HepG2 (cell line): ENCODE data around the gene SLC24A4. TPM values are rescaled to one million over a fixed set of nuclear protein-coding genes. Genes with fewer than 3 reads are reported as not detected.

ENCODE experiments used
- ATAC-seq: fragments of 200-7000 bp; cut with Tn5 transposase; 3 replicates; pipeline ENCODE4 v1.9.1; 2020; ENCODE audit warnings: mild to moderate bottlenecking, moderate library complexity
- BruUV-seq: library from RNA; stranded (reverse); fragments of 400-500 nt; replicated peaks from 2 replicates; lab custom pipeline; 2021; lab: Mats Ljungman, UMichigan
- CTCF ChIA-PET: fragments of 300-600 bp; formaldehyde crosslinking; extraction: SDS; loops from one replicate; lab custom pipeline; 2021; ENCODE audit warnings: low total read pairs, inconsistent platforms, low intra/inter-chr PET ratio; lab: Yijun Ruan, JAX
- POLR2A ChIA-PET: fragments of 350-600 bp; sonication (Branson Sonifier 250); formaldehyde crosslinking; loops from one replicate; lab custom pipeline; 2020; ENCODE audit warnings: antibody characterized with exemption, inconsistent platforms; lab: Yijun Ruan, JAX
- DNase-seq: peaks from one replicate; pipeline ENCODE4 v3.0.0-alpha.2; 2015; ENCODE audit warnings: low spot score
- FAIRE-seq: peaks from 3 replicates; lab custom pipeline; 2011; peaks lifted over from hg19 to GRCh38; lab: Jason Lieb, UNC
- H2AFZ ChIP-seq: one replicate; pipeline ENCODE4 v1.6.1; 2011; ENCODE audit warnings: low read length, inconsistent platforms
- H3K27ac ChIP-seq: fragments of 300-600 bp; 3 replicates; pipeline ENCODE4 v1.8.0; 2011; ENCODE audit warnings: mixed run types, mild to moderate bottlenecking, mixed read lengths, low read length, inconsistent platforms; ENCODE audit not compliant: insufficient read depth; ENCODE audit errors: extremely low read length
- H3K27me3 ChIP-seq, 2 experiments: fragments of 200-600 bp in 1 of 2; 2 replicates in 1 of 2; 3 replicates in 1 of 2; pipeline versions ENCODE4 v1.6.0 to v1.8.0; 2011; ENCODE audit warnings: low read length in 2 of 2, mild to moderate bottlenecking in 2 of 2, moderate library complexity in 2 of 2, inconsistent platforms in 1 of 2; ENCODE audit not compliant: insufficient read depth in 2 of 2, control insufficient read depth in 1 of 2
- H3K36me3 ChIP-seq, 2 experiments: fragments of 200-600 bp in 1 of 2; replicated peaks in 1 of 2; 2 replicates in 1 of 2; 3 replicates in 1 of 2; pipeline versions ENCODE4 v1.5.1 to v1.8.0; 2011; ENCODE audit warnings: low read length in 2 of 2, inconsistent platforms in 1 of 2; ENCODE audit not compliant: insufficient read depth in 2 of 2, control insufficient read depth in 1 of 2
- H3K4me1 ChIP-seq: 2 replicates; pipeline ENCODE4 v1.5.1; 2012; ENCODE audit warnings: low read length, inconsistent platforms; ENCODE audit not compliant: insufficient read depth
- H3K4me2 ChIP-seq: 2 replicates; pipeline ENCODE4 v1.6.0; 2011; ENCODE audit warnings: low read depth, low read length, inconsistent platforms
- H3K4me3 ChIP-seq, 3 experiments: fragments of 200-600 bp in 1 of 3; sonication (generic), shearing (Covaris generic) in 1 of 3; replicated peaks in 1 of 3; 2 replicates each; pipeline ENCODE4 v1.5.1; 2011 to 2016; ENCODE audit warnings: low read length in 3 of 3, inconsistent platforms in 2 of 3, low read depth in 2 of 3, mild to moderate bottlenecking in 2 of 3, control low read depth in 1 of 3, mixed read lengths in 1 of 3; ENCODE audit not compliant: insufficient read depth in 1 of 3
- H3K79me2 ChIP-seq: one replicate; pipeline ENCODE4 v1.6.1; 2011; ENCODE audit warnings: low read length, inconsistent platforms; ENCODE audit not compliant: insufficient read depth
- H3K9ac ChIP-seq: 2 replicates; pipeline ENCODE4 v1.6.0; 2011; ENCODE audit warnings: mild to moderate bottlenecking, low read depth, low read length, inconsistent platforms; ENCODE audit not compliant: insufficient read depth
- H3K9me3 ChIP-seq: 2 replicates; pipeline ENCODE4 v1.5.1; 2012; ENCODE audit warnings: mild to moderate bottlenecking, low read length
- H4K20me1 ChIP-seq: 2 replicates; pipeline ENCODE4 v1.6.0; 2011; ENCODE audit warnings: inconsistent platforms, mild to moderate bottlenecking, low read length, moderate library complexity; ENCODE audit not compliant: insufficient read depth
- ETV5 ChIP-seq: IDR thresholded peaks from 2 replicates; pipeline ENCODE4 v1.6.1; 2018; ENCODE audit warnings: missing biosample characterization, missing genetic modification reagents, inconsistent platforms, borderline replicate concordance
- GABPA ChIP-seq, 2 experiments: IDR thresholded peaks; 2 replicates each; pipeline ENCODE4 v1.6.1; 2011 to 2016; ENCODE audit warnings: low read depth in 2 of 2, low read length in 1 of 2, missing biosample characterization in 1 of 2, missing genetic modification characterization in 1 of 2
- KAT8 ChIP-seq: IDR thresholded peaks from 2 replicates; pipeline ENCODE4 v1.6.1; 2016; ENCODE audit warnings: missing genetic modification reagents, missing compliant biosample characterization
- LRRFIP1 ChIP-seq: sonication (generic); formaldehyde crosslinking; conservative IDR thresholded peaks from 2 replicates; pipeline ENCODE4 v1.4.0; 2020; ENCODE audit warnings: missing genetic modification reagents
- RBM39 ChIP-seq: fragments of 200-400 bp; formaldehyde crosslinking; IDR thresholded peaks from one replicate; pipeline ENCODE4 v1.6.1; 2018; ENCODE audit warnings: antibody characterized with exemption, mild to moderate bottlenecking, low read depth, low read length; ENCODE audit not compliant: poor library complexity, severe bottlenecking
- SMAD1 ChIP-seq: sonication (generic); formaldehyde crosslinking; IDR thresholded peaks from 2 replicates; pipeline ENCODE4 v1.4.0; 2020; ENCODE audit warnings: missing genetic modification reagents, low read depth, mild to moderate bottlenecking, borderline replicate concordance
- TERF1 ChIP-seq: sonication (generic); formaldehyde crosslinking; IDR thresholded peaks from 2 replicates; pipeline ENCODE4 v1.8.0; 2022; ENCODE audit warnings: mild to moderate bottlenecking, missing genetic modification reagents, moderate library complexity
- TFE3 ChIP-seq: IDR thresholded peaks from 2 replicates; pipeline ENCODE4 v1.6.1; 2016
- ZNF773 ChIP-seq: sonication (generic); formaldehyde crosslinking; IDR thresholded peaks from 2 replicates; pipeline ENCODE4 v1.4.0; 2020; ENCODE audit warnings: missing genetic modification reagents, borderline replicate concordance
- WGBS: methylation state at CpG from one replicate; pipeline ENCODE4 v1.1.6; 2017; ENCODE audit warnings: low lambda C conversion rate; 5-methylcytosine and 5-hydroxymethylcytosine counted together
- in situ Hi-C: cut with HindIII; loops from 2 replicates; pipeline ENCODE4 v1.10.0; 2017; ENCODE audit warnings: low pct_unique_long_range_greater_than_20kb; ENCODE audit not compliant: extremely low pct_ligation_motif_present
- intact Hi-C: fragments of 100-400 bp; cut with micrococcal nuclease; formaldehyde crosslinking; loops from one replicate; pipeline ENCODE4 v1.10.0; 2022; ENCODE audit not compliant: unreplicated experiment
- polyA plus RNA-seq, 8 experiments: library from polyadenylated mRNA; depleted of rRNA in 3 of 8; stranded (reverse) in 7 of 8; unstranded in 1 of 8; fragments of >200 nt; fragmentation: Illumina TruSeq in 4 of 8; extraction: Trizol in 4 of 8; gene quantifications; 2 replicates each; pipeline versions ENCODE4 v1.2.1 to v1.2.3, GENCODE V29; 2011 to 2016; ENCODE audit warnings: low read depth in 4 of 8, missing spikeins in 1 of 8, mixed read lengths in 1 of 8; ENCODE audit not compliant: insufficient read depth in 1 of 8
- total RNA-seq, 5 experiments: library from RNA; depleted of rRNA; stranded (reverse); fragments of >200 nt; fragmentation: Illumina TruSeq; extraction: Trizol; gene quantifications; 2 replicates each; pipeline ENCODE4 v1.2.3, GENCODE V29; 2016; ENCODE audit warnings: low read depth in 1 of 5
- TF ChIP-seq, protein P1 (sequence below): IDR thresholded peaks from 2 replicates; pipeline ENCODE4 v1.6.1; 2018; ENCODE audit warnings: missing genetic modification reagents, mild to moderate bottlenecking, missing compliant biosample characterization
- TF ChIP-seq, protein P2 (sequence below): sonication (generic); formaldehyde crosslinking; IDR thresholded peaks from 2 replicates; pipeline ENCODE4 v1.4.0; 2020; ENCODE audit warnings: missing genetic modification reagents, borderline replicate concordance
- TF ChIP-seq, protein P3 (sequence below): sonication (generic); formaldehyde crosslinking; IDR thresholded peaks from 2 replicates; pipeline ENCODE4 v1.4.0; 2020; ENCODE audit warnings: mild to moderate bottlenecking, missing genetic modification reagents
- TF ChIP-seq, protein P4 (sequence below): sonication (generic); formaldehyde crosslinking; IDR thresholded peaks from 2 replicates; pipeline ENCODE4 v1.5.1; 2020; ENCODE audit warnings: missing genetic modification reagents, mild to moderate bottlenecking, borderline replicate concordance

SLC24A4 gene
- total and polyA plus RNA-seq, 2 of the 13 experiments (the other 11 are each of a cell fraction or from before 2014, with no cell fraction given) = not detected

DNA sequence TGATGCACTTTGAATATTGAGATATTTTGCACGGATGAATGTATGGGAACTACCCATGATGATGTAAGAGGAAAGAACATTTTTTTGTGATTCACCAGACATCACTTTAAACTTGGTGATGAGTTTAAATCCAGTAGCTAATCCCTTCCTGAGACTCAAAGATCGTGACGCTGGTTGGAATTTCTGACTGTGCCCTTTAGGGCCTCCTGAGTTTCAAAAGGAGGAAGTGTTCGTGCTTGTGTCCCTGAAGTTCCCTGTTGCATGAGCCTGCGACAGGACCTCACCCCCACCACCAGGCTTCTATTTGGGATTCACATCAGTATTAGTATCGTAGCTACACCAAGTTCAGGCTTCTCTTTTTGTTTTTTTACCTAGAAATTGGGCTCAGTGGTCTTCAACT, 172.1 kb downstream of the SLC24A4 start:
- POLR2A ChIA-PET = no interaction called here
- ATAC-seq (no peak), FAIRE-seq (no peak), DNase-seq (no peak)
- H2AFZ ChIP-seq = no peak overlapping the region
- no TSS peak for BruUV-seq
- H3K36me3 ChIP-seq = no peaks in the 10 kb centered on the region
- H3K4me2 ChIP-seq = peak overlapping the region; percentile 14; the same call in 1 of the 2 replicates
- no peaks in the 10 kb centered on the region for H3K9me3 ChIP-seq
- WGBS = 12% methylated on average over 6 of the region's 6 CpGs
- H3K27ac ChIP-seq = no peak overlapping the region
- CTCF ChIA-PET = no interaction called here
- peaks cover 21% of the 10 kb centered on the region for H3K4me1 ChIP-seq
- H3K9ac ChIP-seq = no peak overlapping the region
- no peaks in the 10 kb centered on the region for H3K79me2 ChIP-seq
- no peak overlapping the region for H3K4me3 ChIP-seq
- H3K27me3 ChIP-seq = peaks cover 0 to 10% of the 10 kb centered on the region in 2 experiments; a peak in 2 of 5 replicates
- H4K20me1 ChIP-seq = no peaks in the 10 kb centered on the region
- intact Hi-C loops (no loop called here), in situ Hi-C loops (no loop called here)
- TF ChIP-seq SMAD1 (CRISPR knock-in tag) (no peak), TFE3 (CRISPR knock-in tag) (no peak), LRRFIP1 (CRISPR knock-in tag) (no peak), RBM39 (no peak), TERF1 (CRISPR knock-in tag) (no peak), GABPA (IDR thresholded peaks at IDR 0.05; ENCODE audit: low read depth, low read length) (no peak), GABPA (CRISPR knock-in tag; IDR thresholded peaks at IDR 0.05; ENCODE audit: low read depth) (no peak), ETV5 (no peak), KAT8 (CRISPR knock-in tag) (no peak), ZNF773 (CRISPR knock-in tag) (no peak)
- TF ChIP-seq, protein P1, sequence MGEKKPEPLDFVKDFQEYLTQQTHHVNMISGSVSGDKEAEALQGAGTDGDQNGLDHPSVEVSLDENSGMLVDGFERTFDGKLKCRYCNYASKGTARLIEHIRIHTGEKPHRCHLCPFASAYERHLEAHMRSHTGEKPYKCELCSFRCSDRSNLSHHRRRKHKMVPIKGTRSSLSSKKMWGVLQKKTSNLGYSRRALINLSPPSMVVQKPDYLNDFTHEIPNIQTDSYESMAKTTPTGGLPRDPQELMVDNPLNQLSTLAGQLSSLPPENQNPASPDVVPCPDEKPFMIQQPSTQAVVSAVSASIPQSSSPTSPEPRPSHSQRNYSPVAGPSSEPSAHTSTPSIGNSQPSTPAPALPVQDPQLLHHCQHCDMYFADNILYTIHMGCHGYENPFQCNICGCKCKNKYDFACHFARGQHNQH (CRISPR knock-in tag) = no peak
- TF ChIP-seq, protein P2, sequence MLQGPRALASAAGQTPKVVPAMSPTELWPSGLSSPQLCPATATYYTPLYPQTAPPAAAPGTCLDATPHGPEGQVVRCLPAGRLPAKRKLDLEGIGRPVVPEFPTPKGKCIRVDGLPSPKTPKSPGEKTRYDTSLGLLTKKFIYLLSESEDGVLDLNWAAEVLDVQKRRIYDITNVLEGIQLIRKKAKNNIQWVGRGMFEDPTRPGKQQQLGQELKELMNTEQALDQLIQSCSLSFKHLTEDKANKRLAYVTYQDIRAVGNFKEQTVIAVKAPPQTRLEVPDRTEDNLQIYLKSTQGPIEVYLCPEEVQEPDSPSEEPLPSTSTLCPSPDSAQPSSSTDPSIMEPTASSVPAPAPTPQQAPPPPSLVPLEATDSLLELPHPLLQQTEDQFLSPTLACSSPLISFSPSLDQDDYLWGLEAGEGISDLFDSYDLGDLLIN (CRISPR knock-in tag) = no peak
- TF ChIP-seq, protein P3, sequence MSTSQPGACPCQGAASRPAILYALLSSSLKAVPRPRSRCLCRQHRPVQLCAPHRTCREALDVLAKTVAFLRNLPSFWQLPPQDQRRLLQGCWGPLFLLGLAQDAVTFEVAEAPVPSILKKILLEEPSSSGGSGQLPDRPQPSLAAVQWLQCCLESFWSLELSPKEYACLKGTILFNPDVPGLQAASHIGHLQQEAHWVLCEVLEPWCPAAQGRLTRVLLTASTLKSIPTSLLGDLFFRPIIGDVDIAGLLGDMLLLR (CRISPR knock-in tag) = no peak
- TF ChIP-seq, protein P4, sequence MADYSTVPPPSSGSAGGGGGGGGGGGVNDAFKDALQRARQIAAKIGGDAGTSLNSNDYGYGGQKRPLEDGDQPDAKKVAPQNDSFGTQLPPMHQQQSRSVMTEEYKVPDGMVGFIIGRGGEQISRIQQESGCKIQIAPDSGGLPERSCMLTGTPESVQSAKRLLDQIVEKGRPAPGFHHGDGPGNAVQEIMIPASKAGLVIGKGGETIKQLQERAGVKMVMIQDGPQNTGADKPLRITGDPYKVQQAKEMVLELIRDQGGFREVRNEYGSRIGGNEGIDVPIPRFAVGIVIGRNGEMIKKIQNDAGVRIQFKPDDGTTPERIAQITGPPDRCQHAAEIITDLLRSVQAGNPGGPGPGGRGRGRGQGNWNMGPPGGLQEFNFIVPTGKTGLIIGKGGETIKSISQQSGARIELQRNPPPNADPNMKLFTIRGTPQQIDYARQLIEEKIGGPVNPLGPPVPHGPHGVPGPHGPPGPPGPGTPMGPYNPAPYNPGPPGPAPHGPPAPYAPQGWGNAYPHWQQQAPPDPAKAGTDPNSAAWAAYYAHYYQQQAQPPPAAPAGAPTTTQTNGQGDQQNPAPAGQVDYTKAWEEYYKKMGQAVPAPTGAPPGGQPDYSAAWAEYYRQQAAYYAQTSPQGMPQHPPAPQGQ (CRISPR knock-in tag) = no peak
